Gastroesophageal sphincter (tissue), 3 donors: ENCODE measurements around the gene PTPRU.

Experiments
- POLR2A ChIP-seq, 2 donors: fragments of 450-650 bp; IDR thresholded peaks; one replicate each; pipeline ENCODE4 v1.6.1; 2017; ENCODE audit warnings: antibody characterized with exemption in 2 of 2, mild to moderate bottlenecking in 2 of 2, moderate library complexity in 1 of 2
- TF ChIP-seq, protein P1 (sequence below), 4 experiments: fragments of 200-600 bp in 2 of 4; fragments of 450-650 bp in 2 of 4; sonication (generic) in 1 of 4; IDR thresholded peaks; one replicate each; pipeline ENCODE4 v1.5.1; 2017 to 2019; ENCODE audit warnings: antibody characterized with exemption in 4 of 4, mild to moderate bottlenecking in 2 of 4, moderate library complexity in 2 of 4

- TF ChIP-seq, protein P1, sequence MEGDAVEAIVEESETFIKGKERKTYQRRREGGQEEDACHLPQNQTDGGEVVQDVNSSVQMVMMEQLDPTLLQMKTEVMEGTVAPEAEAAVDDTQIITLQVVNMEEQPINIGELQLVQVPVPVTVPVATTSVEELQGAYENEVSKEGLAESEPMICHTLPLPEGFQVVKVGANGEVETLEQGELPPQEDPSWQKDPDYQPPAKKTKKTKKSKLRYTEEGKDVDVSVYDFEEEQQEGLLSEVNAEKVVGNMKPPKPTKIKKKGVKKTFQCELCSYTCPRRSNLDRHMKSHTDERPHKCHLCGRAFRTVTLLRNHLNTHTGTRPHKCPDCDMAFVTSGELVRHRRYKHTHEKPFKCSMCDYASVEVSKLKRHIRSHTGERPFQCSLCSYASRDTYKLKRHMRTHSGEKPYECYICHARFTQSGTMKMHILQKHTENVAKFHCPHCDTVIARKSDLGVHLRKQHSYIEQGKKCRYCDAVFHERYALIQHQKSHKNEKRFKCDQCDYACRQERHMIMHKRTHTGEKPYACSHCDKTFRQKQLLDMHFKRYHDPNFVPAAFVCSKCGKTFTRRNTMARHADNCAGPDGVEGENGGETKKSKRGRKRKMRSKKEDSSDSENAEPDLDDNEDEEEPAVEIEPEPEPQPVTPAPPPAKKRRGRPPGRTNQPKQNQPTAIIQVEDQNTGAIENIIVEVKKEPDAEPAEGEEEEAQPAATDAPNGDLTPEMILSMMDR (IDR thresholded peaks at IDR 0.05): no peak
- no peak for TF ChIP-seq POLR2A (IDR thresholded peaks at IDR 0.05)
Observed at GRCh38 chr1:29253180-29253579, 16.9 kb downstream of the PTPRU start.
